SK-N-MC (cell line): ENCODE measurements around the gene SLC24A4.

ENCODE experiments used
- EZH2 ChIP-seq: fragments of 200-600 bp; sonication (generic); IDR thresholded peaks from one replicate; pipeline ENCODE4 v1.6.1; 2017; ENCODE audit warnings: antibody characterized with exemption
- POLR2AphosphoS5 ChIP-seq: IDR thresholded peaks from 2 replicates; pipeline ENCODE4 v1.6.1; 2012; ENCODE audit warnings: mild to moderate bottlenecking, low read depth, low read length, borderline replicate concordance

- TF ChIP-seq EZH2 (no peak), POLR2AphosphoS5 (no peak)
Observed at GRCh38 chr14:92495027-92495426, 172.1 kb downstream of the SLC24A4 start.
